GM12878 (cell line): ENCODE results near the gene CD2BP2. TPM values are rescaled to one million over a fixed set of nuclear protein-coding genes. Genes with fewer than 3 reads are reported as not detected.

ENCODE experiments used
- BACH1 ChIP-seq: fragments of 450-650 bp; IDR thresholded peaks from 2 replicates; pipeline ENCODE4 v1.6.1; 2017; ENCODE audit warnings: mild to moderate bottlenecking, borderline replicate concordance
- BHLHE40 ChIP-seq, 2 experiments: fragments of 450-650 bp in 1 of 2; IDR thresholded peaks; 2 replicates each; pipeline ENCODE4 v1.6.1; 2011 to 2017; ENCODE audit warnings: low read depth in 2 of 2, borderline replicate concordance in 1 of 2, improper control_type of control experiment in 1 of 2, low read length in 1 of 2, mild to moderate bottlenecking in 1 of 2
- CHD1 ChIP-seq: IDR thresholded peaks from 2 replicates; pipeline ENCODE4 v1.6.1; 2012; ENCODE audit warnings: low read depth, low read length, improper control_type of control experiment
- ETV6 ChIP-seq, 2 experiments: fragments of 450-650 bp in 1 of 2; IDR thresholded peaks in 1 of 2; conservative IDR thresholded peaks in 1 of 2; 2 replicates each; pipeline ENCODE4 v1.6.1; 2014; ENCODE audit warnings: antibody characterized with exemption in 1 of 2, borderline replicate concordance in 1 of 2, low read depth in 1 of 2, mild to moderate bottlenecking in 1 of 2, moderate library complexity in 1 of 2
- FOXM1 ChIP-seq: IDR thresholded peaks from 2 replicates; pipeline ENCODE4 v1.6.1; 2012; ENCODE audit warnings: low read depth, mild to moderate bottlenecking, inconsistent platforms, low read length, moderate library complexity
- IKZF1 ChIP-seq: fragments of 450-650 bp; conservative IDR thresholded peaks from 2 replicates; pipeline ENCODE4 v1.6.1; 2017; ENCODE audit warnings: antibody characterized with exemption, mild to moderate bottlenecking
- JUNB ChIP-seq: IDR thresholded peaks from 2 replicates; pipeline ENCODE4 v1.6.1; 2016; ENCODE audit warnings: antibody characterized with exemption, mild to moderate bottlenecking
- NFIC ChIP-seq: IDR thresholded peaks from 2 replicates; pipeline ENCODE4 v1.6.1; 2012; ENCODE audit warnings: low read depth, mild to moderate bottlenecking, inconsistent platforms, low read length, moderate library complexity
- NR2C1 ChIP-seq: fragments of 450-650 bp; IDR thresholded peaks from 2 replicates; pipeline ENCODE4 v1.6.1; 2017; ENCODE audit warnings: antibody characterized with exemption, mild to moderate bottlenecking, moderate library complexity
- POLR2A ChIP-seq: IDR thresholded peaks from 2 replicates; pipeline ENCODE4 v1.6.1; 2011; ENCODE audit warnings: low read depth, mild to moderate bottlenecking, low read length
- RFX5 ChIP-seq: IDR thresholded peaks from 2 replicates; pipeline ENCODE4 v1.6.1; 2011; ENCODE audit warnings: low read depth, low read length, improper control_type of control experiment
- SIN3A ChIP-seq: IDR thresholded peaks from 2 replicates; pipeline ENCODE4 v1.6.1; 2012; ENCODE audit warnings: low read depth, low read length, improper control_type of control experiment
- TCF12 ChIP-seq: IDR thresholded peaks from 2 replicates; pipeline ENCODE4 v1.6.1; 2011; ENCODE audit warnings: low read depth, mild to moderate bottlenecking, low read length
- ZNF274 ChIP-seq: IDR thresholded peaks from one replicate; pipeline ENCODE4 v1.8.0; 2011; ENCODE audit not compliant: insufficient read length, insufficient read depth
- ZNF384 ChIP-seq: IDR thresholded peaks from 2 replicates; pipeline ENCODE4 v1.6.1; 2012; ENCODE audit warnings: low read depth, mild to moderate bottlenecking, low read length, improper control_type of control experiment, borderline replicate concordance
- polyA plus RNA-seq, 11 experiments: library from polyadenylated mRNA; depleted of rRNA in 4 of 11; unstranded in 6 of 11; stranded (reverse) in 5 of 11; fragments of >200 nt; fragmentation: Nextera tagmentation in 4 of 11; fragmentation: Illumina TruSeq in 1 of 11; extraction: Ambion mirVana in 4 of 11; extraction: Trizol in 1 of 11; gene quantifications; 1 replicate in 1 of 11; 2 replicates in 10 of 11; pipeline versions ENCODE4 v1.2.1 to v1.2.3, GENCODE V29; 2011 to 2016; ENCODE audit warnings: inconsistent platforms in 2 of 11, missing spikeins in 2 of 11, low read depth in 1 of 11
- total RNA-seq, 4 experiments: library from RNA; depleted of rRNA in 3 of 4; stranded (reverse); fragments of >200 nt in 3 of 4; fragmentation: Illumina TruSeq in 1 of 4; extraction: Trizol in 1 of 4; gene quantifications; 2 replicates each; pipeline versions ENCODE4 v1.2.1 to v1.2.3, GENCODE V29; 2013 to 2021

CD2BP2 gene
- total and polyA plus RNA-seq, 10 of the 15 experiments (the other 5 are each of a cell fraction or from before 2014, with no cell fraction given): 3.3 to 47.9 (median 31.8) TPM

DNA sequence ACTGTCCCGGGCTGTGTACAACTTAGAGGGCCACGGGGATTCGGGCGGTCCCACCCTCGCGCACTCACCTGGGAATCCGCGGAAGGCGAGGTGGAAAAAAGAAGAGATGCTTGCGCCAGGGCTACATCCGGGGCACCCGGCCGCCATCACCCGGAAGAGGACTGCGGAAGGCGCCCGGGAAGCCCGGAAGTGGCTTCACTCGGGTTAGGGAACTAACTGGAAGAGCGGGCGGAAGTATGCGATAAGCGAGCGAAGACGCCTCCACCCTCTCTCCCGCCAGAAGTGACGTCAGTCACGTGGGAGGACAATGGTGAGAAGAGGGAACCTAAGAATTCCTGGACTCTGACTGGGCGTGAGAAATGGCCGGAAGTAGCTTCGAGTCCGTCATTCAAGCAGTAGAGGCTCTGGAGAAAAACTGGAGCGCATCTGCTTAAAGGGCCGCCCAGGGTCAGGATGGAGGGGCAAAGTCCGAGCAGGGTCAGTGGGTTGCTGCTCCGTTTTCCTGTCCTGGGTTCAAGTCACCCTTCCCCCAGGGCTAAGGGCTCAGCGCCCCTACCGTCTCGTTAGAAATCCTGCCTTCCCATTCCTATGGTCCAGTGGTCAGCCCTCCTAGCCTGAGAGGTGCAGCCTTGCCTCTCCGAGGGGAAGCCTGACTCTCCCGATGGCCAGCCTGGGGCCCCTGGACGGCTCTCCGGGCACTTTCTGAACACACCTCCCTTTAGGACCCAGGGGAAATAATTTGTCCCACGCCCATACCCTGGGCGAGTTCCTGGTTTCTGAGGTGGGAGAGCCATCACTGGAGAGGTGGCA is at the start of gene CD2BP2 (continued):
- TF ChIP-seq TCF12 (0 out of 2 replicates have a peak, but pooled peaks have one; percentile 28), NFIC (peak; percentile 18; the same call in 1 of the 2 replicates), ZNF274 (no peak), BACH1 (no peak), NR2C1 (peak; percentile 98), BHLHE40 (IDR thresholded peaks at IDR 0.05; ENCODE audit: borderline replicate concordance in 1 of 2, low read depth in 2 of 2, low read length in 1 of 2) (peak; percentile 89 to 93), IKZF1 (peak; percentile 98), ZNF384 (no peak), CHD1 (no peak), JUNB (0 out of 2 replicates have a peak, but pooled peaks have one; percentile 12), RFX5 (no peak), ETV6 (conservative IDR thresholded peaks at IDR 0.05 in 1 of 2, IDR thresholded peaks at IDR 0.05 in 1 of 2; ENCODE audit: borderline replicate concordance in 1 of 2, low read depth in 1 of 2) (peak; percentile 74 to 97; a peak in 3 of 4 replicates), POLR2A (peak; percentile 68), SIN3A (peak; percentile 16; the same call in 1 of the 2 replicates), FOXM1 (no peak)
